HG02798 (cell line): Measurements from ENCODE around the gene ATOSA.
A peak's percentile ranks its signal among the peaks of the same experiment; 100 is the strongest.

ENCODE experiments used
- ATAC-seq: cut with Tn5 transposase; IDR thresholded peaks from one replicate; pipeline ENCODE4 v1.9.1; 2021; ENCODE audit warnings: mild to moderate bottlenecking; ENCODE audit not compliant: unreplicated experiment, poor library complexity

ATOSA gene

DNA sequence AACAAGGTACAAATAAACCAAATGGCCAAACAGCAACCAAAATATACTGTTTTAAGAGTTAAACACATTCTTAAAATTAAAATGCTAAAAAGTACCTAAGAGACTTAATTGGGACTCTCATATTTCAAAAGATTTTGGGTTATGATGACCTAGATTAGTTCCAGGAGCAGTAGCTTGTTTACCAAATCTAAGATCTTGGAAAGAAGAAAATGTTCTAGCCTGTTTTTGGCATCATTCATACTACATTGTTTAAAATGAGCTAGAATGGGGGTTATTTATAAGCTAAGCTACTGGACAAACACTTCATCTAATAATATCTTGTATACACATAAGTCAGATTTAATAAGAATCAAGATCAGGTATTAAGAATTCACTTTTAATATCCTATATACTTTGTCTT lies 22.8 kb downstream of the ATOSA start:
- no peak for ATAC-seq

DNA sequence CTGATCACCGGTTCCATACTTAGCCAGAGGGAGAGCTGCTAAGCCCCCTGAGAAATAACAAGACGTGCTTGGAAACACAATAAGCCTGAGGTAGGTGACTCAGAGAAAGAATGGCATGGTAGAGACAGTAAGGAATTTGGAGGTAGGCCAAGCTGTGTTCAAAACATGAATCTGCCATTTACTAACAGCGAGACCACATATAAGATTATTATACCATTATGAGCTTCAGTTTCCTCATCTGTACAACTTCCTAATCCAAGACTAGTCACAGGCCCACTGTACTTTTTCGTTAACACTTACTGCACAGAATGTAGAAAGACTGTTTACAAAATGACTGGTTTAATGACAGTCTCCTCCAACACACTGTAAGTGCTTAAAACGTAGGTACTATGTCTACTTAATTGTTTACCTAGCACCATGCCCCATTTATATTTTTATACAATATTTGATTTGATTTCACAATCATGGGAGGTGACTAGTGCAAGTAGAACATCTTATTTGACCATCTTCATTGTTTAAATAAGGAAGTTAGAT lies 25.7 kb downstream of the ATOSA start:
- ATAC-seq: no peak

DNA sequence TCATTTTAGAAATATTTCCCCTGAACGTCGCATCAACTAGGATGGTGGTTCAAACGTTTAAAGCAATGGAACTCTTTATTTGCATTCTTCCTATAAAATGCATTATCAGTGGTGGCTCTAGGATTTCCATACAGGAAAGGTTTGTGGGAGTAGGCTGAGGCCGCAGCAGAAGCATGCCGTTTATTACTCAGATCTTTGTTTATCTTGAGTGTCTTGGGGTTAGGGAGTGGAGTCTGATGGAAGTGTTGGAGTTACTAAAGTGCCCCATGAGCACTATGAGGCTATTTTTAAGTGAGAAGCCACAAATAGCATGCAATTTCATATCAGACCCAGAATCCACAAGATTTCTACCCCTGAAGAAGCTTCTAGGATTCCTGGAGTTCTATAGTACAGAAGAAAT lies 26.2 kb downstream of the ATOSA start:
- no peak for ATAC-seq

DNA sequence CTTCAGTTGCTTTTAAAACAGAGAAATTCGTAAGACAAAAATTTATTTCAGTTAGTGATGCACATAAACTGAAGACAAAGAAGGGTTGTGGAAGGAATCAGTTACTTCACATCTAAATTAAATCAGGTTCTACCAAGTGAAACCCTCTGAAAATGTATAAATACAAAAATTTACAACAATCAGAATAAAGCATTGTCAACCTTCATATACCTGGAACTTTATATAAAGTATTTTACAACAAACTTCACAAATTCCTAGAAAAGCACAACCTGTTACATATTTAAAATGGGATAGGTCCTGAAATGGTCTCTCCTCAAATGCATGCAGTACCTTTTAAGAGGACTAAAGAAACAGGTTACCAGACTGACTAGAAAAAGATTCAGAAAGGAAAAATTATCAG lies 26.9 kb downstream of the ATOSA start:
- ATAC-seq: peak; percentile 6

GRCh38 chr15:52651868-52652267 lies 27.3 kb downstream of the ATOSA start:
- ATAC-seq: peak; percentile 99

- ATAC-seq: no peak
Measured at GRCh38 chr15:52651114-52651513, 28.1 kb downstream of the ATOSA start.

- no peak for ATAC-seq
Measured at GRCh38 chr15:52649686-52650085, 29.5 kb downstream of the ATOSA start.

- ATAC-seq: no peak
Measured at GRCh38 chr15:52645916-52646315, 33.3 kb downstream of the ATOSA start.

DNA sequence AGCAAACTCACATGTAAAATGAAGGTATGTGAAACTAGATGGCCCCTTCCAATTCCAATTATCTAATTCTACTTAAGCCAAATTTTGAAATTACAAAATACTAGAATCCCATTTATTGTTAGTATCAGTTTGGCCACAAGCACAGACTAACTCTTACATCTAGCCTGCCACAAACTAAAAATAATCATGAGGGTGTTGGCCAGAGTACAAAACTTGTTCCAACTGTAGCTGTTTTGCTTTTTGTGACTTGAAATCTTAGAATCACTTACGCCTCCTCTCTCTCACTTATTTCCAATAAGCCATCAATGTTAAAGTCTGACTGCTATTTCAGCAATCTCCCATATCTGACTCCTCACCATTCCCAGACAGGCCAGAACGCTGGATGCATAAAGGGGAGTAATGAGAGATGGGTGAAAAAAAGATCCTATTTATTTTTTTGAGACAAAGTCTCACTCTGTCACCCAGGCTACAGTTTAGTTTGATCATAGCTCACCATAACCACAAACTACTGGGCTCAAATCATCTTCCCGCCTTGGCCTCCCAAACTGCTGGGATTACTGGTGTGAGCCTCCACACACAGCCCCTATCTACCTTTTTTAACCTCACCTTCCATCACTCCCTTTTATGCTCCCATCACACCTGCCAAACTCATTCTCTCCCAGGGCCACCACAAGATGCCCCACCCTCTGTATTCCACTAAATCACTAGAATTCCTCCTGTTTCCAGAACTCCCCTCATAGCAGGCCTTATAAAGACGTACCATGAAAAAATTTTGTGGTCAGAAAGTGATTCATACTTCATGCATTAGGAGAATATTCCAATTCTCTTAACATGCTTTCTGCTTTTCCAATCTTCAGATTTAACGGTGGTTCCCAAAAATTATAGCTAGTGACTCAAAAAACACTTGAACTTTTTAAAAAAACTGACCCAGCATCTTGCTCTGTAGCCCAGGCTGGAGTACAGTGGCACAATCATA lies 36.5 kb downstream of the ATOSA start:
- ATAC-seq: no peak

- ATAC-seq: no peak
Measured at GRCh38 chr15:52636459-52636858, 42.7 kb downstream of the ATOSA start.

DNA sequence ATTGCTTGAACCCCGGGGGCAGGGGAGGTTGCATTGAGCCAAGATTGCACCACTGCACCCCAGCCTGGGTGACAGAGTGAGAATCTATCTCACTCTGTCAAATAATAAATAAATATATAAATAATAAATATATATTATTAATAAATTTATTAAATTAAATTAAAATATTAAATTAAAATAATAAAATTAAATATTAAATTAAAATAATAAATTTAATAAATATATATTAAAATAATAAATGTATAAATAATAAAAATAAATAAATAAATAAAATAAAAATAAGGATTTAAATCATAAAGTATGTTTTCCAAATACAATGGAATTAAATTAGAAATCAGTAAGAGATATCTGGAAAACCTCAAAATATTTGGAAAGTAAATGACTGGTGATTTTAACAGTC lies 43.3 kb downstream of the ATOSA start:
- ATAC-seq: no peak
